Body of pancreas (tissue), 4 donors: ENCODE results near the gene TLE1. TPM values are rescaled to one million over a fixed set of nuclear protein-coding genes. Genes with fewer than 3 reads are reported as not detected.
A peak's percentile ranks its signal among the peaks of the same experiment; 100 is the strongest.

ENCODE experiments used
- ATAC-seq: fragments of 150-250 bp; one replicate; pipeline ENCODE4 v1.9.1; 2016
- DNase-seq, 4 donors: peaks; one replicate each; pipeline ENCODE4 v3.0.0-alpha.2; 2019
- H3K27ac ChIP-seq, 4 donors: fragments of 200-600 bp; sonication (generic); 1 replicate in 3 of 4; 2 replicates in 1 of 4; pipeline versions ENCODE4 v1.5.1 to v1.6.1; 2016 to 2019; ENCODE audit warnings: mild to moderate bottlenecking in 1 of 4, mixed read lengths in 1 of 4, moderate library complexity in 1 of 4
- H3K27me3 ChIP-seq, 2 donors: fragments of 200-600 bp; sonication (generic); one replicate each; pipeline ENCODE4 v1.6.0; 2016; ENCODE audit warnings: mild to moderate bottlenecking in 1 of 2
- H3K36me3 ChIP-seq, 2 donors: fragments of 200-600 bp; sonication (generic); replicated peaks in 1 of 2; 2 replicates each; pipeline ENCODE4 v1.5.1; 2016; ENCODE audit warnings: low read depth in 2 of 2; ENCODE audit not compliant: insufficient read depth in 1 of 2
- H3K4me1 ChIP-seq: fragments of 200-600 bp; sonication (generic); one replicate; pipeline ENCODE4 v1.6.0; 2016
- H3K4me3 ChIP-seq, 2 donors: fragments of 200-600 bp; sonication (generic); 1 replicate in 1 of 2; 2 replicates in 1 of 2; pipeline ENCODE4 v1.5.1; 2016 to 2019
- H3K9me3 ChIP-seq, 3 donors: fragments of 200-600 bp; sonication (generic); 1 replicate in 2 of 3; 2 replicates in 1 of 3; pipeline ENCODE4 v1.5.1; 2016
- POLR2A ChIP-seq, 3 donors: fragments of 450-650 bp; IDR thresholded peaks; one replicate each; pipeline ENCODE4 v1.6.1; 2016; ENCODE audit warnings: antibody characterized with exemption in 3 of 3, mild to moderate bottlenecking in 2 of 3
- WGBS, 2 donors: methylation state at CpG; one replicate each; pipeline ENCODE4 v1.1.5; 2017; 5-methylcytosine and 5-hydroxymethylcytosine counted together
- intact Hi-C: fragments of 100-400 bp; cut with DNase I; formaldehyde crosslinking; loops from one replicate; pipeline ENCODE4 v1.15.1; 2023
- total RNA-seq, 2 donors: library from RNA; depleted of rRNA; stranded (reverse); fragments of >200 nt; gene quantifications; one replicate each; pipeline ENCODE4 v1.1.0, GENCODE V29; 2016
- TF ChIP-seq, protein P1 (sequence below), 7 experiments: fragments of 450-650 bp in 4 of 7; fragments of 200-600 bp in 3 of 7; sonication (generic) in 3 of 7; IDR thresholded peaks; one replicate each; pipeline ENCODE4 v1.5.1; 2016 to 2019; ENCODE audit warnings: antibody characterized with exemption in 7 of 7

Gene TLE1
- total RNA-seq, 2 donors from 2014 or later: 49.5 to 58.3 TPM

DNA sequence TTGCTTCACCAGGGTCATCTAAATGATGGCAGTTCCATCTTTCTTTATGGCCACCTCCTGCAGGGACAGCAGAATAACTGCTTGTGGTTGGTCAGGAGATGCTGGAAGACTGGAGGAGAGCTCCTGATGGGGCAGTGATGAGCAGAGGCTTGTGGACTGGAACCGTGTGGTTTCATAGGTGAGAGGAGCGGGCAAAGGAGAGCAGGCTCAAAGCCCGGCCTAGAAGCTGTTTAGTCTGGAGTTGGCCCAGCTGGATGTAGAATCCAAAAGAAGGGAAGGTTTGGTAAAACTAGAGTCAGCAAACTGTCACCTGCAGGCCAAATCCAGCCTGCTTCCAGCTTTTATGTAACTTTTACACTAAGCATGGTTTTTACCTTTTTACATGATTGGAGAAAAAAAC, 32.9 kb upstream of the TLE1 start:
- Histone ChIP-seq H3K27me3 (no peaks in the 10 kb centered on the region), H3K27ac (no peak overlapping the region), H3K36me3 (no peaks in the 10 kb centered on the region), H3K4me3 (no peak overlapping the region), H3K9me3 (no peaks in the 10 kb centered on the region), H3K4me1 (peaks cover 13% of the 10 kb centered on the region)
- intact Hi-C loops: no loop called here
- DNase-seq (no peak), ATAC-seq (no peak)
- TF ChIP-seq, protein P1, sequence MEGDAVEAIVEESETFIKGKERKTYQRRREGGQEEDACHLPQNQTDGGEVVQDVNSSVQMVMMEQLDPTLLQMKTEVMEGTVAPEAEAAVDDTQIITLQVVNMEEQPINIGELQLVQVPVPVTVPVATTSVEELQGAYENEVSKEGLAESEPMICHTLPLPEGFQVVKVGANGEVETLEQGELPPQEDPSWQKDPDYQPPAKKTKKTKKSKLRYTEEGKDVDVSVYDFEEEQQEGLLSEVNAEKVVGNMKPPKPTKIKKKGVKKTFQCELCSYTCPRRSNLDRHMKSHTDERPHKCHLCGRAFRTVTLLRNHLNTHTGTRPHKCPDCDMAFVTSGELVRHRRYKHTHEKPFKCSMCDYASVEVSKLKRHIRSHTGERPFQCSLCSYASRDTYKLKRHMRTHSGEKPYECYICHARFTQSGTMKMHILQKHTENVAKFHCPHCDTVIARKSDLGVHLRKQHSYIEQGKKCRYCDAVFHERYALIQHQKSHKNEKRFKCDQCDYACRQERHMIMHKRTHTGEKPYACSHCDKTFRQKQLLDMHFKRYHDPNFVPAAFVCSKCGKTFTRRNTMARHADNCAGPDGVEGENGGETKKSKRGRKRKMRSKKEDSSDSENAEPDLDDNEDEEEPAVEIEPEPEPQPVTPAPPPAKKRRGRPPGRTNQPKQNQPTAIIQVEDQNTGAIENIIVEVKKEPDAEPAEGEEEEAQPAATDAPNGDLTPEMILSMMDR (IDR thresholded peaks at IDR 0.05): no peak
- TF ChIP-seq POLR2A (IDR thresholded peaks at IDR 0.05): no peak
- WGBS, 2 donors: 92% methylated on average over 3 of the region's 3 CpGs

DNA sequence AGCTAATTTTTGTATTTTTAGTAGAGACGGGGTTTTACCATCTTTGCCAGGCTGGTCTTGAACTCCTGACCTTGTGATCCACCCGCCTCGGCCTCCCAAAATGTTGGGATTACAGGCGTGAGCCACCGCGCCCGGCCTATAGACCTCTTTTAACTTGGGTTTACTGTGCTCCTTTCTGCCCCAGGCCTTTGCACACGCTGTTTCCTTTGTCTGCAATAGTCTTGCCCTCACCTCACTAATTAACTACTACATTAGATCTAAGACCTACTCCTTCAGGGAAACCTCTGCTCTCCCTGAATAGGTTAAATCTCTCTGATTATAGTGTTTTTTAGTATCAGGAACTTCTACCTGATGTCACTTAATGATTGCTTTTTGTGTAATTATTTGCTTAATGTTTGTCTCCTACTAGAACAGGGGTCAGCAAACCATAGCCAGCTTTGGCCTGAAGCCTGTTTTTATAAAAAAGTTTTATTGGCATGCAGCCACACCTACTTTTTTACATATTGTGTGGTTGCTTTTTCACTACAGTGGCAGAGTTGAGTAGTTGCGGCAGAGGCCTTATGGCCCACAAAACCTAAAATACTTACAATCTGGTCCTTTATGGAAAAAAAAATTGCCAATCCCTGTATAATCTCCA, 31.2 kb upstream of the TLE1 start:
- intact Hi-C loops: no loop called here
- Histone ChIP-seq H3K4me1 (peaks cover 13% of the 10 kb centered on the region), H3K36me3 (no peaks in the 10 kb centered on the region), H3K27ac (no peak overlapping the region), H3K27me3 (no peaks in the 10 kb centered on the region), H3K4me3 (no peak overlapping the region), H3K9me3 (no peaks in the 10 kb centered on the region)
- DNase-seq (peak in 1 of 4 donors; percentile 13), ATAC-seq (no peak)
- 92 to 97% methylated on average over 9 of the region's 9 CpGs for WGBS, 2 donors
- TF ChIP-seq, protein P1 (IDR thresholded peaks at IDR 0.05): no peak
- no peak for TF ChIP-seq POLR2A (IDR thresholded peaks at IDR 0.05)

DNA sequence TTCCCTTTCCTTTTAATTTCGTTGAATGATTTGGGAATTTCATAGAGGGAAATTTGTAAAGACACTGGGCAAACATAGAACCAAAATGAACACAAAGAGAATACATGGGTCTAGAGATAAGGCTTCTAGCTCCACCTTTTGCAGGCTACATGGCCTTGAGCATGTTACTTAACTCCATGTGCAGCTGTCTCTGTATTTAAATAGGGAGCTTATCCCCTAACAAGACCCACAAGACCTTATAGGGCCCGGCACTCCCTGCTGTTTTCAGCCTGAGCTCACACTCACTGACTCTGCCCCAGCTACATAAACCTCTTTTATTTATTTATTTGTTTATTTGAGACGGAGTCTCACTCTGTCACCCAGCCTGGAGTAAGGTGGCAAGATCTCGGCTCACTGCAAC, 30.6 kb upstream of the TLE1 start:
- H3K9me3 ChIP-seq: no peaks in the 10 kb centered on the region
- no peak overlapping the region for H3K4me3 ChIP-seq
- no peak for TF ChIP-seq POLR2A (IDR thresholded peaks at IDR 0.05)
- TF ChIP-seq, protein P1 (IDR thresholded peaks at IDR 0.05): no peak
- intact Hi-C loops: no loop called here
- WGBS, 2 donors: 65 to 66% methylated on average over 4 of the region's 4 CpGs
- no peak overlapping the region for H3K27ac ChIP-seq
- no peak for ATAC-seq
- no peaks in the 10 kb centered on the region for H3K27me3 ChIP-seq
- H3K36me3 ChIP-seq: no peaks in the 10 kb centered on the region
- no peak for DNase-seq
- peaks cover 13% of the 10 kb centered on the region for H3K4me1 ChIP-seq

DNA sequence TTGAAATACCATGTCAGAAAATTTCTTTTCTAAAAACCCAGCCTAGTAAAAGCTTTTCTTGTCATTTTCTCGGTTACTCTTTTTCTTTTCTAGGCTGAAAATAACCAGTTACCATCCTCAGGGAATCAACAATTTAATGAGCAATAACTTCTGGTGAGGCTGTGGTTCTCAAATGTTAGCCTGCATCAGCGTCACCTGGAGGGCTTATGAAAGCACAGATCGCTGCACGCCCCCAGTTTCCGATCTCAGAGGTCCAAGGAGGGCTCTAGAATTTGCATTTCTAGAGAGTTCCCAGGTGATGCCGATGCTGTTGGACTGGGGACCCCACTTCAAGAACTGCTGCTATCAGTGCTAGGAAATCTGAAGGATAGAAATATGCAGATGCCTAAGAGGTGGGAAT, 28.9 kb upstream of the TLE1 start:
- DNase-seq: no peak
- Histone ChIP-seq H3K36me3 (no peaks in the 10 kb centered on the region), H3K27ac (no peak overlapping the region), H3K27me3 (no peaks in the 10 kb centered on the region), H3K4me1 (peaks cover 13% of the 10 kb centered on the region), H3K9me3 (no peaks in the 10 kb centered on the region), H3K4me3 (no peak overlapping the region)
- no peak for ATAC-seq
- TF ChIP-seq, protein P1 (IDR thresholded peaks at IDR 0.05): no peak
- intact Hi-C loops: no loop called here
- 81 to 82% methylated on average over 3 to 6 of the region's 6 CpGs for WGBS, 2 donors

DNA sequence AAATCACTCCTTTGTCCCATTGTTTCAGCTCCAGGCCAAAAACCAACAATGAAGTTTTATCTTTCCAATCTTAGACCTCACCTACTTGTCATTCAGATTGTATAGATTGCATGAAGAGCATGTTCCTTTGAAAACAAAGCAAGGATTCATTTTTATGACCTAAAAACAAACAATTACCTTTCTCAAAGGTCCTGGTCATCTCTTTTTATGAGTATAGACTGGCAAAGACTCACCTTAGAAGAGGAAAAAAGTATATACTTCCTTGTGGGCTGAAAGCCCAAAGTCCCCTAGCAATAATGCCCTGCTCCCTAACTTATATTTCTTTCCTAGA, 28.4 kb upstream of the TLE1 start:
- TF ChIP-seq, protein P1 (IDR thresholded peaks at IDR 0.05): no peak
- no peak for TF ChIP-seq POLR2A (IDR thresholded peaks at IDR 0.05)
- ATAC-seq (no peak), DNase-seq (no peak)
- Histone ChIP-seq H3K4me3 (no peak overlapping the region), H3K36me3 (no peaks in the 10 kb centered on the region), H3K27ac (peak overlapping the region in 1 of 4 donors; percentile 7), H3K4me1 (peaks cover 13% of the 10 kb centered on the region), H3K27me3 (no peaks in the 10 kb centered on the region), H3K9me3 (no peaks in the 10 kb centered on the region)
- intact Hi-C loops: no loop called here
